Measurements from ENCODE around the gene WDR87. TPM values are rescaled to one million over a fixed set of nuclear protein-coding genes. Genes with fewer than 3 reads are reported as not detected.

The WDR87 gene
- total and polyA plus RNA-seq, 2 of the 8 experiments (the other 6 are each of a cell fraction or from before 2014, with no cell fraction given), result not detected

DNA sequence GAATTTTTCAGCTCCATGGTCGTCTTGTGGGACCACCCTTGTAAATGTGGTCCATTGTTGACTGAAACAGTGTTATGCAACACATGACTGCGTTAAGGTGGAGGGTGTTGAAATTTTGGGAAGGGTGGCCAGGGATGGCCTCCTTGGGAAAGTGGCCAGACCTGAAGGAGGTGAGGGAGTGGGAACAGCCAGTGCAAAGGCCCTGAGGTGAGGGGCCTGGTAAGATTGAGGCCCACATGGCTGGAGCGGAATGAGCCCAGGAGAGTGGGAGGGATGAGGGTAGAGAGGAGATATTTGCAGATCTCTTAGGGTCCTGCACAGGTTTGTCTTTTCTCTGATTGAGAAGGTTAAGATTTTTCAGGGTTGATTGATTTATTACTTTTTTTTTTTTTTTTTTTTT, 18.8 kb upstream of the WDR87 start:
- TF ChIP-seq MAFK (IDR thresholded peaks at IDR 0.05; ENCODE audit: low read depth, low read length) (no peak), TBP (IDR thresholded peaks at IDR 0.05; ENCODE audit: low read depth, low read length) (no peak), SAP30 (IDR thresholded peaks at IDR 0.05; ENCODE audit: insufficient read depth, insufficient replicate concordance, low read length) (no peak), CREB1 (IDR thresholded peaks at IDR 0.05) (no peak), POLR2A (IDR thresholded peaks at IDR 0.05; ENCODE audit: control extremely low read depth in 1 of 2, low read depth in 2 of 2, low read length in 2 of 2) (no peak), KDM1A (IDR thresholded peaks at IDR 0.05; ENCODE audit: borderline replicate concordance, low read length) (peak; percentile 77; the same call in 1 of the 2 replicates), TEAD4 (IDR thresholded peaks at IDR 0.05; ENCODE audit: low read depth, low read length) (no peak), CBX5 (IDR thresholded peaks at IDR 0.05; ENCODE audit: low read depth, low read length) (no peak)
- TF ChIP-seq, protein P1, sequence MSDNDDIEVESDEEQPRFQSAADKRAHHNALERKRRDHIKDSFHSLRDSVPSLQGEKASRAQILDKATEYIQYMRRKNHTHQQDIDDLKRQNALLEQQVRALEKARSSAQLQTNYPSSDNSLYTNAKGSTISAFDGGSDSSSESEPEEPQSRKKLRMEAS (IDR thresholded peaks at IDR 0.05), result no peak
- Histone ChIP-seq H2BK12ac (ENCODE audit: low read depth, low read length) (peak overlapping the region; percentile 27; the same call in 1 of the 2 replicates), H3K23me2 (ENCODE audit: low read depth, low read length) (peaks cover 3% of the 10 kb centered on the region; the same call in 1 of the 2 replicates), H2BK5ac (ENCODE audit: low read depth, low read length) (no peak overlapping the region), H3K23ac (ENCODE audit: insufficient read length) (no peak overlapping the region), H2BK20ac (ENCODE audit: low read length) (no peak overlapping the region), H3K56ac (replicated peaks; ENCODE audit: insufficient read length, low read depth, low read length) (no peak overlapping the region), H4K20me1 (replicated peaks in 1 of 2; ENCODE audit: control insufficient read depth in 1 of 2, insufficient read depth in 2 of 2, low read length in 2 of 2) (peaks cover 0 to 4% of the 10 kb centered on the region in 2 experiments), H3K27me3 (replicated peaks in 1 of 4; ENCODE audit: control insufficient read depth in 3 of 4, extremely low read depth in 1 of 4, insufficient read depth in 3 of 4, low read length in 3 of 4) (no peaks in the 10 kb centered on the region), H2AFZ (ENCODE audit: low read length) (no peak overlapping the region), H2BK120ac (replicated peaks; ENCODE audit: low read depth, low read length) (no peak overlapping the region), H3K4me3 (ENCODE audit: extremely low read depth in 1 of 4, insufficient read depth in 2 of 4, low read depth in 3 of 4, low read length in 4 of 4) (no peak overlapping the region), H2AK5ac (ENCODE audit: low read depth, low read length) (peak overlapping the region; percentile 39; the same call in 1 of the 2 replicates), H4K5ac (ENCODE audit: insufficient read length, low read depth, low read length) (no peak overlapping the region), H3K18ac (ENCODE audit: extremely low read depth, low read length) (no peak overlapping the region), H3K4me1 (replicated peaks in 1 of 4; ENCODE audit: control insufficient read depth in 3 of 4, insufficient read depth in 4 of 4, low read length in 3 of 4) (peaks cover 8 to 18% (median 12%) of the 10 kb centered on the region in 4 experiments), H4K91ac (replicated peaks; ENCODE audit: insufficient read length, low read length) (no peak overlapping the region), H3K9ac (replicated peaks in 1 of 4; ENCODE audit: extremely low read depth in 1 of 4, low read depth in 3 of 4, low read length in 3 of 4) (no peak overlapping the region; a peak in 1 of 7 replicates), H3K79me1 (ENCODE audit: low read depth, low read length) (peaks cover 17% of the 10 kb centered on the region), H4K8ac (ENCODE audit: extremely low read depth, insufficient read depth, low read length) (no peak overlapping the region), H3K79me2 (ENCODE audit: control insufficient read depth in 1 of 2, insufficient read depth in 2 of 2, low read length in 2 of 2) (peaks cover 0 to 60% of the 10 kb centered on the region in 2 experiments; a peak in 2 of 4 replicates), H3K14ac (ENCODE audit: insufficient read length) (no peak overlapping the region), H3K4ac (replicated peaks; ENCODE audit: insufficient read length, low read depth, low read length) (no peak overlapping the region), H2BK15ac (ENCODE audit: low read length) (no peak overlapping the region), H3K9me3 (ENCODE audit: insufficient read depth in 2 of 2, low read depth in 1 of 2, low read length in 1 of 2) (no peaks in the 10 kb centered on the region), H3K4me2 (ENCODE audit: insufficient read depth in 1 of 2, low read depth in 2 of 2, low read length in 2 of 2) (no peak overlapping the region), H3K36me3 (ENCODE audit: control insufficient read depth in 2 of 4, insufficient read depth in 4 of 4, low read length in 3 of 4) (no peaks in the 10 kb centered on the region), H3K27ac (ENCODE audit: low read depth, low read length) (no peak overlapping the region)
- ChIA-PET POLR2A (ENCODE audit: partially characterized antibody) (interaction anchor here (0.6 kb wide), 2 partner anchors 155 to 284 kb away, joined by 3 read pairs; no protein-coding TSS in a partner anchor), CTCF (ENCODE audit: partially characterized antibody) (interaction anchor here (2.1 kb wide), 2 partner anchors 25 to 61 kb away, joined by 4 to 10 read pairs; no protein-coding TSS in a partner anchor)
- no peak for FAIRE-seq
- DNase-seq (ENCODE audit: low read depth in 1 of 2, low spot score in 2 of 2), result no peak
- WGBS, 2 experiments (ENCODE audit: extremely low coverage in 1 of 2, insufficient coverage in 1 of 2, insufficient read length in 1 of 2, insufficient replicate concordance in 2 of 2, low coverage in 1 of 2, low lambda C conversion rate in 2 of 2, missing lambda C conversion rate in 1 of 2), result 92% methylated on average over 3 of the region's 3 CpGs; no CpG with 5 or more reads in 1 of the 2 experiments

Data from H1 (cell line).